ENCODE results near the gene MAP3K2.

DNA sequence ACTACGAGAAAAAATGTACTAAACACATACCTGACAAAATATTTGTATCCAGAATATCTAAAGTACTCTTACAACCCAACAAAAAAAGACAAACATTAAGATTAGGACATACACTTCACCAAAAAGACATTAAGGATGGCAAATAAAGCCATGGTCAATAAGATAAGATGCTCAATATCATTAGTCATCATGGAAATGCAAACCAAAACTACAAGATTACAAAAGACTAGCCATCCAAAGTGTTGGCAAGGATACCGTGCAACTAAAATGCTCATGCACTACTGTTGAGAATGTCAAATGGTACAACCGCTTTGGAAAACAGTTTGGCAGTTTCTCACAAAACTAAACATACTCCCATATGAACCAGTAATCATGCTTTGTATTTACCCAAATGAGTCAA, 29.7 kb downstream of the MAP3K2 start:
- TF ChIP-seq, protein P1, sequence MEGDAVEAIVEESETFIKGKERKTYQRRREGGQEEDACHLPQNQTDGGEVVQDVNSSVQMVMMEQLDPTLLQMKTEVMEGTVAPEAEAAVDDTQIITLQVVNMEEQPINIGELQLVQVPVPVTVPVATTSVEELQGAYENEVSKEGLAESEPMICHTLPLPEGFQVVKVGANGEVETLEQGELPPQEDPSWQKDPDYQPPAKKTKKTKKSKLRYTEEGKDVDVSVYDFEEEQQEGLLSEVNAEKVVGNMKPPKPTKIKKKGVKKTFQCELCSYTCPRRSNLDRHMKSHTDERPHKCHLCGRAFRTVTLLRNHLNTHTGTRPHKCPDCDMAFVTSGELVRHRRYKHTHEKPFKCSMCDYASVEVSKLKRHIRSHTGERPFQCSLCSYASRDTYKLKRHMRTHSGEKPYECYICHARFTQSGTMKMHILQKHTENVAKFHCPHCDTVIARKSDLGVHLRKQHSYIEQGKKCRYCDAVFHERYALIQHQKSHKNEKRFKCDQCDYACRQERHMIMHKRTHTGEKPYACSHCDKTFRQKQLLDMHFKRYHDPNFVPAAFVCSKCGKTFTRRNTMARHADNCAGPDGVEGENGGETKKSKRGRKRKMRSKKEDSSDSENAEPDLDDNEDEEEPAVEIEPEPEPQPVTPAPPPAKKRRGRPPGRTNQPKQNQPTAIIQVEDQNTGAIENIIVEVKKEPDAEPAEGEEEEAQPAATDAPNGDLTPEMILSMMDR (IDR thresholded peaks at IDR 0.05; ENCODE audit: low read length): no peak
- TF ChIP-seq EZH2 (IDR thresholded peaks at IDR 0.05; ENCODE audit: borderline replicate concordance, low read length): no peak

All from OCI-LY1 (cell line).